GM11168 (cell line): ENCODE results near the gene TNFAIP8L2.
"Not testable (repeated sequence)": the region's sequence is repeated elsewhere in the genome, so short reads cannot be mapped to it uniquely, and the experiment has no call there.

Experiments used
- in situ Hi-C: fragments of 300-500 bp; cut with MboI; formaldehyde crosslinking; loops from one replicate; pipeline ENCODE4 v1.12.0; 2022; ENCODE audit warnings: low sequenced_read_pairs; ENCODE audit not compliant: unreplicated experiment

Gene TNFAIP8L2

GRCh38 chr1:151187205-151187604 lies 30.8 kb downstream of the TNFAIP8L2 start:
- in situ Hi-C loops: no loop called here

GRCh38 chr1:151188667-151189066 lies 32.2 kb downstream of the TNFAIP8L2 start:
- in situ Hi-C loops: not testable (repeated sequence)

GRCh38 chr1:151189637-151190445 lies 33.4 kb downstream of the TNFAIP8L2 start, which contains the start of gene VPS72:
TSS of gene VPS72 (minus strand) at chr1:151190197. CDS start at chr1:151190121, 76 bp downstream.
- in situ Hi-C loops: no loop called here

- in situ Hi-C loops: no loop called here
Measured at GRCh38 chr1:151192047-151192446, 35.6 kb downstream of the TNFAIP8L2 start.

- in situ Hi-C loops: no loop called here
Measured at GRCh38 chr1:151193304-151193703, 36.9 kb downstream of the TNFAIP8L2 start.

- in situ Hi-C loops: no loop called here
Measured at GRCh38 chr1:151193856-151194255, 37.4 kb downstream of the TNFAIP8L2 start.

- in situ Hi-C loops: not testable (repeated sequence)
Measured at GRCh38 chr1:151194894-151195594, 38.6 kb downstream of the TNFAIP8L2 start.

GRCh38 chr1:151196292-151196800 lies 39.9 kb downstream of the TNFAIP8L2 start:
- in situ Hi-C loops: no loop called here

GRCh38 chr1:151197863-151198253 lies 41.4 kb downstream of the TNFAIP8L2 start:
- in situ Hi-C loops: no loop called here

- in situ Hi-C loops: no loop called here
Measured at GRCh38 chr1:151198254-151199127, 42.0 kb downstream of the TNFAIP8L2 start, which contains the start of gene PIP5K1A. TSS of gene PIP5K1A (plus strand) at chr1:151198552. CDS start at chr1:151198997, 445 bp downstream.

- in situ Hi-C loops: no loop called here
Measured at GRCh38 chr1:151199873-151200581, 43.6 kb downstream of the TNFAIP8L2 start.

- in situ Hi-C loops: not testable (repeated sequence)
Measured at GRCh38 chr1:151205381-151205965, 49.0 kb downstream of the TNFAIP8L2 start.
